Stimulated activated CD8-positive, alpha-beta memory T cell treated with anti-CD3 and anti-CD28 coated beads, Interleukin-4, amount 100 ng/mL, for 48 hours (primary cell): ENCODE measurements around the gene SRRM3.
A peak's percentile ranks its signal among the peaks of the same experiment; 100 is the strongest.
"Not testable (repeated sequence)": the region's sequence is repeated elsewhere in the genome, so short reads cannot be mapped to it uniquely, and the experiment has no call there.

ENCODE experiments used
- DNase-seq: peaks from one replicate; pipeline ENCODE4 v3.0.0-alpha.2; 2020

SRRM3 gene

GRCh38 chr7:76317782-76318487 is 116.2 kb downstream of the SRRM3 start:
- peak; percentile 97 for DNase-seq

DNA sequence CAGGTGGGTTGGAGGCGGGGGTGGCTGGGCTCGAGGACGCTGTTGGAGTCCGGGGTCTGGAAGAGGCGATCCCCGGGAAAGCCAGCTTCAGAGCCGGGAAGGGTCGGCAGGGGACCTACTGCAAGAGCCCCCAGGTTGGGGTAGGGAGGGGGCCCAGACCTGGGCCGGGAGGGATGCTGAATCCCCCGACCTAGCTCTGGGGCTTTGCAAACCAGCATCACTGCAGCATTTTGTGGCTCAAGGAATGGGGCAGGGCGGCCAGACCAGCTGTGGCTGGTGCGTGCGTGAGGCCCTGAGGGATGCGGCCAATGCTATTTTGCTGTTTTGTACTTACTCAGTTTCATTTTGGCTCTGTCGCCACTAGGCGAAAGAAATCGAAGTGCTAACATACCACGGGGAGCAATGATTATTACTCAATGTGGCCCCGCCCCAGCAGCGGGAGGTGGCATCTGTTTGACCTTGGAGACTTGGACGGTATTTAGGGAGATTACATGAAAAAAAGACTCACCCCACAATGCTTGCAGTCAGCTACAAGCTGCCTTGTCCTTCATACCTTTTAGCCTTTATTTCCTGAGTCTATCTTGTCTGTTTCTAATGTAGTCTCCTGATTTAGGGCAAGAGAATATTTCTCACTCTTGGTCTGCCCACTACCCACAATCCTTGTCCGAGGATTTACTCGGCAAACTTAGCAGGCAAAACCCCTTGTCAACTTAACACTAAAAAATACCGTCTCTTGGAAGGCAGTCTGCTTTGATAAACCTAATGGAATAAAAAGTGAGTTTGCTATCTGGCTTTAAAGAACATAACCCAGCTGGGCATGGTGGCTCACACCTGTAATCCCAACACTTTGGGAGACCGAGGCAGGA is 117.0 kb downstream of the SRRM3 start:
- peak; percentile 80 for DNase-seq

- DNase-seq, result no peak
These were observed 123.4 kb downstream of the SRRM3 start for GRCh38 chr7:76325092-76325491.

DNA sequence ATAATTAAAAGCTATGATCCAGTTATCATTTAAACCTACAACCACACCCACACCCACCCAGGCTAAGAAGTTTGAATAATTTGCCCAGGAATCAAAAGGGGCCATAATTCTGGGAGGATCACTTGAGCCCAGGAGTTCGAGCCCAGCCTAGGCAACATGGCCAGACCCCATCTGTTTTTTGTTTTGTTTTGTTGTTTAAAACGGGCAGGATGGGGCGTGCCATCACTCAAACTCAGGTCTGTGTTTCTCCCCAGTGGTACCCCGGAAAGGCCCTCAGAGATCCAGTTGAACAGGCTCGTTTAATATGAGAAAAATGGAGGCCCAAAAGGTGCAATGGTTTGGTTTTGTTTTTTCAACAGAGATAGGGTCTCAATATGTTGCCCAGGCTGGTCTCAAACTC is 124.1 kb downstream of the SRRM3 start:
- no peak for DNase-seq

- DNase-seq, result no peak
These were observed 125.0 kb downstream of the SRRM3 start for GRCh38 chr7:76326646-76327233.

DNA sequence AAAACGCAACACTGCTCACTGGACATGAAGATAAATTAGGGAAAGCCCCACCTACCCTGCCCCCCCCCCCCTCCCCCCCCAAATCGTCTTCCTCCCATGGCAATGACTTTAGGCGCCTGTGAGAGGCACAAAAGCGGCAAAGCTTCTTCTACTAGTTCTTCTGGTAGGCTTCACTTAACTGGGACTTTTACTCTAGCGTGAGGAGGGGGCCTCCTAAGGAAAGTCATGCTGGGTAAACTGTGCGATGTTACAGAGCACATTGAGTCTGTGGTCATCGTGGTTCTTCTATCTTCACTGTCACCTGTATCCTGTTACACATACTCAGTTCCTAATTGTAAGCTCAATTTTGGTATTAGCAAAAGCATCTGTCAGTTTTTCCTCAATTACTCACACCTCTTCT is 125.9 kb downstream of the SRRM3 start:
- no peak for DNase-seq

DNA sequence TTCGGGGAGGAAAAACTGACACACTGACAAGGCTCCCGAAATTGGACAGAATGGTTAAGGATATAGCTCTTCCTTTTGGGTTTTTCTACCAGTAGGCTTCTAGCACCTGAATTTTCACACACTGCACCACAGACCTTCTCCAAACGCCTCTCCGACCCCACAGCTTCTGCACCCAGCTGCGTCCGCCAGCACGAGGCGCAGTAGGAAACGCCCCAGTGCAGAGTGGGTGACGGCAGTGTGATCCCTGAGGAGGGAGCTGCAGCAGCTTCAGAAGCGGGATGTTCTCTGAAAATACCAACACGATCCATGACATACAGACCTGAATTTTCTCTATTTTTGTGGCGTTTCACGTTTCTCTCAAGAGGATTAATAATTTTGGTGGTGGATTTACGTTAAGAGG is 126.7 kb downstream of the SRRM3 start:
- no peak for DNase-seq

- DNase-seq, result no peak
These were observed 127.8 kb downstream of the SRRM3 start for GRCh38 chr7:76329479-76329878.

GRCh38 chr7:76330261-76330660 is 128.6 kb downstream of the SRRM3 start:
- no peak for DNase-seq

GRCh38 chr7:76330673-76331072 is 129.0 kb downstream of the SRRM3 start:
- no peak for DNase-seq

- DNase-seq, result no peak
These were observed 130.4 kb downstream of the SRRM3 start for GRCh38 chr7:76332078-76332477.

- no peak for DNase-seq
These were observed 131.9 kb downstream of the SRRM3 start for GRCh38 chr7:76333511-76334101.

DNA sequence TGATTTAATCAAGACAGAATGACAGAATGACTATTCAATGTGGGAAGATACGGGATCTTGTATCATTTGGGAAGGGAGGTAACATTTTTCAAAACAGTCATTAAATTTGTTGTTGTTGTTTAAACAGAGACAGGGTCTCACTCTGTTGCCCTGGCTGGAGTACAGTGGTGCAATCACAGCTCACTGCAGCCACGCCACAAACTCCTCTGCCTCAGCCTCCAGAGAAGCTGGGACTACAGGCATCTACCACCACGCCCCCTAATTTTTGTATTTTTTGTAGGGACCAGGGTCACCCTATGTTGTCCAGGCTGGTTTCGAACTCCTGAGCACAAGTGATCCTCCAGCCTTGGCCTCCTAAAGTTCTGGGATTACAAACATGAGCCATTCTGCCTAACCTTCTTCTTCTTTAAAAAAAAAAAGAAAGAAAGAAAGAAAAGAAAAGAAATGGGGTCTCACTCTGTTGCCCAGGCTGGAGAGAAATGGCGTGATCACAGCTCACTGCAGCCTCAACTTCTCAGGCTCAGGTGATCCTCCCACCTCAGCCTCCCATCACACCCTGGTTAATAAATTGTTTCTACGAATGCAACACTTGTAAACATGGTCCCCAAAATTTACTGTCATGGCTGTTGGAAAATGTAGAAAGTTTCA is 132.7 kb downstream of the SRRM3 start:
- no peak for DNase-seq

- DNase-seq, result not testable (repeated sequence)
These were observed 133.7 kb downstream of the SRRM3 start for GRCh38 chr7:76335417-76335816.

- DNase-seq, result no peak
These were observed 134.4 kb downstream of the SRRM3 start for GRCh38 chr7:76336094-76336493.
